Endodermal cell (in vitro differentiated cells): Measurements from ENCODE around the gene ZNF354B. TPM values are rescaled to one million over a fixed set of nuclear protein-coding genes. Genes with fewer than 3 reads are reported as not detected.
"Not testable (repeated sequence)": the region's sequence is repeated elsewhere in the genome, so short reads cannot be mapped to it uniquely, and the experiment has no call there.

Experiments
- DNase-seq: peaks from one replicate; pipeline ENCODE4 v3.0.0-alpha.2; 2017
- H3K27ac ChIP-seq: 2 replicates; pipeline ENCODE4 v1.5.1; 2013; ENCODE audit warnings: mild to moderate bottlenecking, low read depth, low read length, moderate library complexity
- H3K27me3 ChIP-seq: 2 replicates; pipeline ENCODE4 v1.6.1; 2013; ENCODE audit warnings: mild to moderate bottlenecking, low read length, moderate library complexity; ENCODE audit not compliant: insufficient read depth, control insufficient read depth, poor library complexity, severe bottlenecking
- H3K36me3 ChIP-seq: 2 replicates; pipeline ENCODE4 v1.7.0; 2013; ENCODE audit warnings: mild to moderate bottlenecking, low read length, moderate library complexity; ENCODE audit not compliant: control insufficient read depth, insufficient read depth
- H3K4me1 ChIP-seq: one replicate; pipeline ENCODE4 v1.7.0; 2013; ENCODE audit warnings: low read length; ENCODE audit not compliant: control insufficient read depth, insufficient read depth
- H3K4me3 ChIP-seq: 2 replicates; pipeline ENCODE4 v1.5.1; 2013; ENCODE audit warnings: mild to moderate bottlenecking, low read length, moderate library complexity
- H3K9ac ChIP-seq: 2 replicates; pipeline ENCODE4 v1.6.1; 2013; ENCODE audit warnings: mild to moderate bottlenecking, low read length, moderate library complexity; ENCODE audit not compliant: poor library complexity, severe bottlenecking; ENCODE audit errors: extremely low read depth
- H3K9me3 ChIP-seq: 2 replicates; pipeline ENCODE4 v1.6.1; 2013; ENCODE audit warnings: mild to moderate bottlenecking, low read length, moderate library complexity; ENCODE audit not compliant: control insufficient read depth
- H3K27ac Mint-ChIP-seq: 2 replicates; pipeline ENCODE4 v1.8.0; 2020; ENCODE audit warnings: mixed read lengths
- H3K27me3 Mint-ChIP-seq: 2 replicates; pipeline ENCODE4 v1.8.0; 2021; ENCODE audit warnings: mild to moderate bottlenecking, mixed read lengths; ENCODE audit not compliant: insufficient read depth
- H3K36me3 Mint-ChIP-seq: 2 replicates; pipeline ENCODE4 v1.8.0; 2020; ENCODE audit warnings: low read depth, mixed read lengths
- H3K4me1 Mint-ChIP-seq: 2 replicates; pipeline ENCODE4 v1.8.0; 2020; ENCODE audit warnings: mixed read lengths
- H3K4me3 Mint-ChIP-seq: 2 replicates; pipeline ENCODE4 v1.8.0; 2020; ENCODE audit warnings: mild to moderate bottlenecking, moderate library complexity, mixed read lengths
- H3K9me3 Mint-ChIP-seq: 2 replicates; pipeline ENCODE4 v1.8.0; 2020; ENCODE audit warnings: mild to moderate bottlenecking, mixed read lengths
- CTCF ChIP-seq: fragments of 200-600 bp; sonication (generic); conservative IDR thresholded peaks from 2 replicates; pipeline ENCODE4 v1.5.0; 2021; ENCODE audit warnings: antibody characterized with exemption, mild to moderate bottlenecking
- WGBS, 2 experiments: methylation state at CpG; one replicate each; pipeline versions ENCODE4 v1.1.5 to v1.1.7; 2013; ENCODE audit warnings: missing lambda C conversion rate in 2 of 2, mixed read lengths in 1 of 2; ENCODE audit not compliant: insufficient coverage in 1 of 2, insufficient read length in 1 of 2; 5-methylcytosine and 5-hydroxymethylcytosine counted together
- total RNA-seq, 2 donors: library from RNA; stranded (reverse); fragmentation: NEBNext Ultra II Directional in 1 of 2; extraction: Animal tissue kit (Norgen Biotek cat#: 25700) in 1 of 2; gene quantifications; 2 replicates in 1 of 2; 3 replicates in 1 of 2; pipeline ENCODE4 v1.2.1, GENCODE V29; 2021

ZNF354B gene
- total RNA-seq, 2 donors from 2014 or later: 24.3 to 26.0 TPM

DNA sequence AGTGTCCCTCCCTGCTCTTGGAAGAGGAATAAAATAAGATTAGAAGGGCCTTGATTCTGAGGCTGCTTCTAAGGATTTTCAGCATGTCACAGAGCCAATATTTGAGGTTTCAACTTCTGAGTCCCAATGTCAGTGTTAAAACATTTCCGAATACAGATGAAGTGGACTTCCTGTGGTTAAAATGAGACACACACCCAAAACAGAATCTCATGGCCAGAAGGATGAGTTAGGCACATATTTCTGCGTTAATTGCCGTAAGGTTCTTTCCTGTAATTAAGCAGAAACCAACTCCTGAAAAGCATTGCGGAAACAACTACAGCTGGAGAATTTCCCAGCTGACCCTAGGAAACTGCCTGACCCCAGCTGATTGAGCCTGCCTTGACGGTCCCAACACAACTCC is 10.4 kb upstream of the ZNF354B start:
- H3K4me1 Mint-ChIP-seq: peaks cover 2% of the 10 kb centered on the region
- Histone ChIP-seq H3K4me3 (no peak overlapping the region), H3K9me3 (peaks cover 3% of the 10 kb centered on the region), H3K4me1 (no peaks in the 10 kb centered on the region), H3K9ac (no peak overlapping the region), H3K27ac (no peak overlapping the region), H3K36me3 (no peaks in the 10 kb centered on the region), H3K27me3 (no peaks in the 10 kb centered on the region)
- no peak for DNase-seq
- no peak overlapping the region for H3K27ac Mint-ChIP-seq
- peaks cover 3% of the 10 kb centered on the region for H3K9me3 Mint-ChIP-seq
- no peak overlapping the region for H3K4me3 Mint-ChIP-seq
- WGBS, 2 experiments: 87 to 98% methylated on average over 5 of the region's 5 CpGs
- TF ChIP-seq CTCF: no peak
- no peaks in the 10 kb centered on the region for H3K36me3 Mint-ChIP-seq
- H3K27me3 Mint-ChIP-seq: peaks cover 7% of the 10 kb centered on the region

GRCh38 chr5:178851951-178852350 is 7.8 kb upstream of the ZNF354B start:
- H3K4me1 ChIP-seq: no peaks in the 10 kb centered on the region
- H3K9me3 ChIP-seq: no peaks in the 10 kb centered on the region
- TF ChIP-seq CTCF: no peak
- Mint-ChIP-seq H3K4me1 (peaks cover 4% of the 10 kb centered on the region), H3K36me3 (no peaks in the 10 kb centered on the region), H3K27me3 (peaks cover 6% of the 10 kb centered on the region), H3K27ac (no peak overlapping the region), H3K4me3 (no peak overlapping the region), H3K9me3 (peaks cover 3% of the 10 kb centered on the region)
- H3K9ac ChIP-seq: no peak overlapping the region
- H3K27ac ChIP-seq: no peak overlapping the region
- H3K27me3 ChIP-seq: no peaks in the 10 kb centered on the region
- no peaks in the 10 kb centered on the region for H3K36me3 ChIP-seq
- no peak overlapping the region for H3K4me3 ChIP-seq
- DNase-seq: no peak
- 67 to 93% methylated on average over 2 to 3 of the region's 3 CpGs for WGBS, 2 experiments

GRCh38 chr5:178854284-178854683 is 5.5 kb upstream of the ZNF354B start:
- TF ChIP-seq CTCF: no peak
- H3K9me3 ChIP-seq: peaks cover 7% of the 10 kb centered on the region
- Mint-ChIP-seq H3K27me3 (peaks cover 4% of the 10 kb centered on the region), H3K27ac (no peak overlapping the region), H3K36me3 (no peaks in the 10 kb centered on the region), H3K4me1 (peaks cover 4% of the 10 kb centered on the region), H3K4me3 (no peak overlapping the region), H3K9me3 (no peaks in the 10 kb centered on the region)
- no peaks in the 10 kb centered on the region for H3K4me1 ChIP-seq
- DNase-seq: no peak
- no peak overlapping the region for H3K9ac ChIP-seq
- WGBS, 2 experiments: 81 to 94% methylated on average over 2 to 5 of the region's 5 CpGs
- H3K27ac ChIP-seq: no peak overlapping the region
- H3K27me3 ChIP-seq: no peaks in the 10 kb centered on the region
- no peaks in the 10 kb centered on the region for H3K36me3 ChIP-seq
- H3K4me3 ChIP-seq: no peak overlapping the region

DNA sequence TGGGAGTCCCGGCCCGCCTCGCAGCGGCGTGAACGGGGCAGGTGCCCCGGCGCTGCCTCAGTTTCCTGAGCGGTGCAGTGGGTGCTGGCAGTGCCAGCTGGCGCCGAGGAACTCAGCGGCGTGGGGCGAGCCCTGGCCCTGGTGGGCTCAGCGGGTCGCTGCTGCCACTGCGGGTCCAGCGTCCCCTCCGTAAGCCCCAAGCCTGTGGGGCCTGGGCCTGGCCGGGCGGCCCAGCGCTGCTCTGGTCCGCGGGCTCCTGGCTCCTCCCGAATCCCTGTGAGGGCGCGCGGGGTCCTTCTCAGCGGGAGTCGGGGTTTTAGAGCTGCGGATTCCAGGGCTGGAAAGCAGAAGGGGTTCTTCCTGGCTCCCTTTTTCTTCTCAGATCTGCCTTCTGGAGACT is 862 bp downstream of the ZNF354B start:
- peaks cover 30% of the 10 kb centered on the region for H3K36me3 Mint-ChIP-seq
- peaks cover 14% of the 10 kb centered on the region for H3K4me1 Mint-ChIP-seq
- not testable (repeated sequence) for H3K27ac ChIP-seq, DNase-seq, H3K27me3 ChIP-seq, H3K27me3 Mint-ChIP-seq, H3K27ac Mint-ChIP-seq, H3K9me3 Mint-ChIP-seq, H3K4me1 ChIP-seq
- peak overlapping the region; percentile 75 for H3K9ac ChIP-seq
- peak overlapping the region; percentile 63 for H3K4me3 Mint-ChIP-seq
- peak overlapping the region; percentile 79 for H3K4me3 ChIP-seq
- peaks cover 17% of the 10 kb centered on the region for H3K9me3 ChIP-seq
- no CpG with 5 or more reads among the region's 31 CpGs for WGBS, 2 experiments
- peaks cover 37% of the 10 kb centered on the region for H3K36me3 ChIP-seq
